Measurements from ENCODE around the gene DENND1A. TPM values are rescaled to one million over a fixed set of nuclear protein-coding genes. Genes with fewer than 3 reads are reported as not detected.

Gene DENND1A
- total RNA-seq, 4 donors from 2014 or later: 15.8 to 33.5 (median 23.9) TPM

GRCh38 chr9:123465304-123465703 is 464.6 kb downstream of the DENND1A start:
- no peaks in the 10 kb centered on the region for H3K36me3 ChIP-seq
- TF ChIP-seq CTCF (IDR thresholded peaks at IDR 0.05) (no peak), POLR2A (IDR thresholded peaks at IDR 0.05) (no peak), POLR2AphosphoS5 (IDR thresholded peaks at IDR 0.05) (no peak), EP300 (IDR thresholded peaks at IDR 0.05) (no peak)
- H3K27ac ChIP-seq: no peak overlapping the region
- no peaks in the 10 kb centered on the region for H3K4me1 ChIP-seq
- DNase-seq (ENCODE audit: low spot score in 2 of 2): no peak
- H3K4me3 ChIP-seq: no peak overlapping the region
- H3K9me3 ChIP-seq: no peaks in the 10 kb centered on the region
- 73% methylated on average over 1 of the region's 1 CpG for WGBS
- no peaks in the 10 kb centered on the region for H3K27me3 ChIP-seq

DNA sequence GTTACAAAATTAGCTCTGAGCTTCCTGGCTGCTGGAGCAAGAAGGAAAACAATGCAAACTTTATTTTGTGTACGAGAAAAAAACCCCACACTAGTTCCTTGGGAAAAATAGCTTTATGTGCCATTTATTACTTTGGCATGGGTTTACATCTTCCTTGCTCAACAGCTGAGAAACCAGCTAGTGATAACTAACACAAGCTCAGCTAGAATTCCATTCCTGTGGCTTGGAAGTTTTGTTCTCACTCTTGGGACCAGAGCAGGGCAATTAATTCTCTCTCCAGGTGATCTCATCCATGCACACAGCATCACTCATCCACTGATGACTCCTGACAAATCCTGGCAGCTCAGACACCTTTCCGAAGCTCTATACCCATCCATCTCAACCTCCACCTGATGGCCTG is 469.8 kb downstream of the DENND1A start:
- no peaks in the 10 kb centered on the region for H3K27me3 ChIP-seq
- no peaks in the 10 kb centered on the region for H3K9me3 ChIP-seq
- H3K4me3 ChIP-seq: no peak overlapping the region
- H3K4me1 ChIP-seq: no peaks in the 10 kb centered on the region
- H3K27ac ChIP-seq: no peak overlapping the region
- TF ChIP-seq POLR2AphosphoS5 (IDR thresholded peaks at IDR 0.05) (no peak), CTCF (IDR thresholded peaks at IDR 0.05) (no peak), POLR2A (IDR thresholded peaks at IDR 0.05) (no peak), EP300 (IDR thresholded peaks at IDR 0.05) (no peak)
- H3K36me3 ChIP-seq: no peaks in the 10 kb centered on the region
- WGBS: 83% methylated on average over 2 of the region's 2 CpGs
- no peak for DNase-seq (ENCODE audit: low spot score in 2 of 2)

- H3K4me3 ChIP-seq: no peak overlapping the region
- H3K36me3 ChIP-seq: no peaks in the 10 kb centered on the region
- DNase-seq (ENCODE audit: low spot score in 2 of 2): no peak
- peaks cover 3% of the 10 kb centered on the region for H3K4me1 ChIP-seq
- no peaks in the 10 kb centered on the region for H3K9me3 ChIP-seq
- 87% methylated on average over 9 of the region's 9 CpGs for WGBS
- no peak for TF ChIP-seq CTCF (IDR thresholded peaks at IDR 0.05)
- TF ChIP-seq POLR2A (IDR thresholded peaks at IDR 0.05): no peak
- no peak for TF ChIP-seq POLR2AphosphoS5 (IDR thresholded peaks at IDR 0.05)
- no peak for TF ChIP-seq EP300 (IDR thresholded peaks at IDR 0.05)
- H3K27me3 ChIP-seq: no peaks in the 10 kb centered on the region
- no peak overlapping the region for H3K27ac ChIP-seq
Observed at GRCh38 chr9:123457583-123457982, 472.3 kb downstream of the DENND1A start.

- Histone ChIP-seq H3K4me1 (peaks cover 3% of the 10 kb centered on the region), H3K9me3 (no peaks in the 10 kb centered on the region), H3K27ac (no peak overlapping the region), H3K27me3 (no peaks in the 10 kb centered on the region), H3K36me3 (peaks cover 10% of the 10 kb centered on the region), H3K4me3 (no peak overlapping the region)
- DNase-seq (ENCODE audit: low spot score in 2 of 2): no peak
- whole genome bisulfite sequencing: 100% methylated on average over 3 of the region's 3 CpGs
- TF ChIP-seq POLR2AphosphoS5 (IDR thresholded peaks at IDR 0.05): no peak
- no peak for TF ChIP-seq EP300 (IDR thresholded peaks at IDR 0.05)
Observed at GRCh38 chr9:123456011-123456410, 473.9 kb downstream of the DENND1A start.

GRCh38 chr9:123455187-123455586 is 474.7 kb downstream of the DENND1A start:
- H3K4me3 ChIP-seq: no peak overlapping the region
- TF ChIP-seq POLR2A (IDR thresholded peaks at IDR 0.05) (no peak), CTCF (IDR thresholded peaks at IDR 0.05) (no peak), POLR2AphosphoS5 (IDR thresholded peaks at IDR 0.05) (no peak)
- peaks cover 10% of the 10 kb centered on the region for H3K36me3 ChIP-seq
- DNase-seq (ENCODE audit: low spot score in 2 of 2): no peak
- no peak overlapping the region for H3K27ac ChIP-seq
- peaks cover 3% of the 10 kb centered on the region for H3K4me1 ChIP-seq
- H3K9me3 ChIP-seq: no peaks in the 10 kb centered on the region
- no peaks in the 10 kb centered on the region for H3K27me3 ChIP-seq
- WGBS: 94% methylated on average over 9 of the region's 13 CpGs

DNA sequence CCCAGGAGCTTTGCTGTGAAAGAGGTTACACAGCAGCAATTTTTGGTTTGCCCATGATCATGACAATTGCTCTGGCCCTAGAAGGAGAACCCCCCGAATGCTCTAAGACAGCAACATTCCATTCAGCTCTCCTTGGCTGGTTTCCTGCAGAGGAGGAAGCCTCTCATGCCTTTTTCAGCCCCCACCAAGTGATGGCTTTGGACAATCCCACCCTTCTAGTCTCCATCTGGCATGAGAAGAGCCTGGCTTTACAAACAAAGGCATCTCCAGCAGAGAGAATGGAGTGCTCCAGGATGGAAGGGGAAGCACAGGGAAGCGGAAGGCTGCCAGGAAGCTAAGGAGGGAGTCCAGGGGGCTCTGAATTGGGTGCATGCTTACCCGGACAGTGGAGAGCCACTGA is 475.6 kb downstream of the DENND1A start:
- no peak for TF ChIP-seq POLR2AphosphoS5 (IDR thresholded peaks at IDR 0.05)
- Histone ChIP-seq H3K27ac (no peak overlapping the region), H3K4me3 (no peak overlapping the region), H3K36me3 (peaks cover 10% of the 10 kb centered on the region), H3K9me3 (no peaks in the 10 kb centered on the region), H3K27me3 (no peaks in the 10 kb centered on the region), H3K4me1 (peaks cover 3% of the 10 kb centered on the region)
- no peak for DNase-seq (ENCODE audit: low spot score in 2 of 2)
- 86% methylated on average over 3 of the region's 3 CpGs for WGBS
